ENCODE measurements around the gene SLC4A9. TPM values are rescaled to one million over a fixed set of nuclear protein-coding genes. Genes with fewer than 3 reads are reported as not detected.

The SLC4A9 gene
- total and polyA plus RNA-seq, 2 donors (not counting 3 experiments of a cell fraction or from before 2014, with no cell fraction given): not detected

GRCh38 chr5:140337880-140338279 is 22.1 kb upstream of the SLC4A9 start:
- H3K4me3 ChIP-seq (replicated peaks in 1 of 3; ENCODE audit: insufficient read depth in 1 of 3, low read depth in 1 of 3, low read length in 3 of 3): no peak overlapping the region
- H3K9me1 ChIP-seq (replicated peaks; ENCODE audit: control insufficient read depth, extremely low read depth, insufficient read depth, low read length): peaks cover 3% of the 10 kb centered on the region
- peaks cover 41 to 50% of the 10 kb centered on the region in 2 experiments for H3K36me3 ChIP-seq (ENCODE audit: control insufficient read depth in 2 of 2, extremely low read depth in 1 of 2, insufficient read depth in 2 of 2, low read length in 2 of 2)
- H3K9ac ChIP-seq (replicated peaks; ENCODE audit: extremely low read depth, insufficient read depth, low read length): no peak overlapping the region
- no TSS peak for BruUV-seq (replicated peaks)
- CTCF ChIA-PET: interaction anchor here (1.0 to 3.4 kb wide), 7 partner anchors 8 to 98 kb away, joined by 3 to 20 read pairs (median 4); partner anchors contain the start of gene HBEGF
- no peak overlapping the region for H2AFZ ChIP-seq (ENCODE audit: low read depth, low read length)
- no peaks in the 10 kb centered on the region for H4K20me1 ChIP-seq (replicated peaks; ENCODE audit: control insufficient read depth, extremely low read depth, insufficient read depth, low read length)
- TF ChIP-seq JUN (IDR thresholded peaks at IDR 0.05; ENCODE audit: borderline replicate concordance, insufficient read depth, insufficient read length, low read depth) (no peak), FOS (IDR thresholded peaks at IDR 0.05; ENCODE audit: borderline replicate concordance, insufficient read depth, low read length) (no peak), POLR2AphosphoS5 (IDR thresholded peaks at IDR 0.05; ENCODE audit: insufficient read depth, low read depth, low read length) (no peak), CTCF (IDR thresholded peaks at IDR 0.05; ENCODE audit: extremely low read depth in 1 of 2, insufficient read depth in 1 of 2, low read depth in 1 of 2, low read length in 2 of 2) (no peak), EZH2 (IDR thresholded peaks at IDR 0.05; ENCODE audit: borderline replicate concordance, low read depth, low read length, severe bottlenecking) (no peak), POLR2A (IDR thresholded peaks at IDR 0.05; ENCODE audit: low read depth, low read length) (no peak), MYC (IDR thresholded peaks at IDR 0.05; ENCODE audit: low read depth, low read length) (no peak), GATA2 (IDR thresholded peaks at IDR 0.05; ENCODE audit: insufficient read depth, insufficient read length, low read depth, low read length) (no peak), MAX (IDR thresholded peaks at IDR 0.05; ENCODE audit: insufficient read depth, insufficient read length) (no peak)
- no peaks in the 10 kb centered on the region for H3K9me3 ChIP-seq (replicated peaks; ENCODE audit: control insufficient read depth, insufficient read depth, low read length)
- dilution Hi-C loops (cut with MboI; ENCODE audit: extremely low pct_ligation_motif_present, low sequenced_read_pairs): no loop called here
- no peaks in the 10 kb centered on the region for H3K27me3 ChIP-seq (ENCODE audit: control insufficient read depth in 2 of 2, insufficient read depth in 2 of 2, low read length in 2 of 2)
- DNase-seq (ENCODE audit: low read depth, low spot score): no peak
- H3K4me2 ChIP-seq (ENCODE audit: insufficient read depth, low read length): no peak overlapping the region
- no peak for FAIRE-seq
- POLR2A ChIA-PET: interaction anchor here (0.6 to 1.6 kb wide), 2 partner anchors 9 to 79 kb away, joined by 5 to 7 read pairs; partner anchors contain the start of gene HBEGF
- H3K4me1 ChIP-seq (ENCODE audit: control insufficient read depth, extremely low read depth, insufficient read depth, low read length): peaks cover 28% of the 10 kb centered on the region
- no peak overlapping the region for H3K27ac ChIP-seq (ENCODE audit: insufficient read depth, low read depth, low read length)
- H3K79me2 ChIP-seq (ENCODE audit: control insufficient read depth, insufficient read depth, low read length): peaks cover 63% of the 10 kb centered on the region
- intact Hi-C loops (cut with micrococcal nuclease): no loop called here
